Measurements from ENCODE around the gene DLX5.
"Not testable (repeated sequence)": the region's sequence is repeated elsewhere in the genome, so short reads cannot be mapped to it uniquely, and the experiment has no call there.

Gene DLX5

GRCh38 chr7:97024209-97025129 lies at the start of gene DLX5:
TSS of gene DLX5 (minus strand) at chr7:97024831. CDS start at chr7:97024623, 208 bp downstream.
- DNase-seq = no peak

- DNase-seq = not testable (repeated sequence)
These were observed 47.4 kb upstream of the DLX5 start for GRCh38 chr7:97072025-97072424.

- peak; percentile 8 for DNase-seq
These were observed 40.4 kb upstream of the DLX5 start for GRCh38 chr7:97064972-97065587.

GRCh38 chr7:97064020-97064419 lies 39.4 kb upstream of the DLX5 start:
- DNase-seq = no peak

- DNase-seq = no peak
These were observed 18.6 kb upstream of the DLX5 start for GRCh38 chr7:97043281-97043680.

- DNase-seq = no peak
These were observed 14.9 kb upstream of the DLX5 start for GRCh38 chr7:97039374-97040065.

GRCh38 chr7:97034213-97034852 lies 9.7 kb upstream of the DLX5 start:
- DNase-seq = not testable (repeated sequence)

GRCh38 chr7:97027427-97028234 lies 3.0 kb upstream of the DLX5 start:
- no peak for DNase-seq

- DNase-seq = no peak
These were observed 2.2 kb upstream of the DLX5 start for GRCh38 chr7:97026715-97027426.

- no peak for DNase-seq
These were observed 1.5 kb upstream of the DLX5 start for GRCh38 chr7:97025983-97026714.

- DNase-seq = no peak
These were observed 484 bp upstream of the DLX5 start for GRCh38 chr7:97025130-97025499.

- DNase-seq = no peak
These were observed 1.9 kb downstream of the DLX5 start for GRCh38 chr7:97022491-97023306.

GRCh38 chr7:97021747-97022490 lies 2.7 kb downstream of the DLX5 start:
- DNase-seq = no peak

- DNase-seq = no peak
These were observed 3.5 kb downstream of the DLX5 start for GRCh38 chr7:97020996-97021746.

GRCh38 chr7:97020601-97020995 lies 4.0 kb downstream of the DLX5 start:
- no peak for DNase-seq

GRCh38 chr7:97019710-97020225 lies 4.9 kb downstream of the DLX5 start:
- DNase-seq = no peak

- no peak for DNase-seq
These were observed 5.7 kb downstream of the DLX5 start for GRCh38 chr7:97018791-97019531.

All from 8988T (cell line).